HG02840 (cell line): Measurements from ENCODE around the gene NBEA.
"Not testable (repeated sequence)": the region's sequence is repeated elsewhere in the genome, so short reads cannot be mapped to it uniquely, and the experiment has no call there.

ENCODE experiments used
- ATAC-seq: cut with Tn5 transposase; IDR thresholded peaks from one replicate; pipeline ENCODE4 v1.9.1; 2021; ENCODE audit warnings: mild to moderate bottlenecking, moderate library complexity, moderate number of reproducible peaks; ENCODE audit not compliant: unreplicated experiment, low FRiP score

Gene NBEA

DNA sequence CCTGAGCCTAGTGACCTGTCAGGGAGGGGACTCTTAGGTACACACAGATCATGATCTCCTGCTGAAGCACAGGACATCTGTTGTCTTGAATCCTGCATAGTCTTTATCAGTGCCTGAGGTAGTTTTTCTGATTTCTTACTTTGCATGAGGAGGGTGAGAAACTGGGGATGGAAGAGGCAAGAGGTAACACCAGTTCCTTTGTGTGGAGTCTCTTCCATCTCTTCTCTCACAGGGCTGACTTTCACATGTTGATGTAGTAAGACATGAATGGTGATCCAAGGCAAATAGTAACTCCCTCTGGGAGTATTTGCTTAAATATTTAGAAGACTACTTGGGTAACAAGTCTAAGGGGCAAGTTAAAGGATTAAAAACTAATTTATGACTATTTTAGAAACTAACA lies 9.5 kb downstream of the NBEA start:
- ATAC-seq, result no peak

DNA sequence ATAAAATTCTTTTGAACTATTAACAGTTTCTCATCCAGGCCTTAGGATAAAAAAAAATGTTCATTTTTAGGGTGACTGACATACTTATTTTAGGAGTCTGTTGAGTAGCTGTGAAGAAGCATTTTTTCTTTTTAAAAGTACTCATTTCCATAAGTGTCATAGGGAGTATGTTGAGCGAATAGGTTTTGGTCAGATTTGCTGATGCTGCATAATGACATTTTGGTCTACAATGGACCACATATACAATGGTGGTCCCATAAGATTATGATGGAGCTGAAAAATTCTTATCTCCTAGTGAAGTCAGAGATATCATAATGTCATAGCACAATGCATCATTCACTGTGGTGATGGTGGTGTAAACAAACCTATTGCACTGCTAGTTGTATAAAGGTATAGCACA lies 17.4 kb downstream of the NBEA start:
- ATAC-seq, result no peak

- no peak for ATAC-seq
These were observed 22.5 kb downstream of the NBEA start for GRCh38 chr13:34964558-34964957.

GRCh38 chr13:34967851-34968562 lies 25.9 kb downstream of the NBEA start:
- ATAC-seq, result no peak

- not testable (repeated sequence) for ATAC-seq
These were observed 27.5 kb downstream of the NBEA start for GRCh38 chr13:34969539-34969938.

GRCh38 chr13:34970961-34971360 lies 28.9 kb downstream of the NBEA start:
- ATAC-seq, result no peak

DNA sequence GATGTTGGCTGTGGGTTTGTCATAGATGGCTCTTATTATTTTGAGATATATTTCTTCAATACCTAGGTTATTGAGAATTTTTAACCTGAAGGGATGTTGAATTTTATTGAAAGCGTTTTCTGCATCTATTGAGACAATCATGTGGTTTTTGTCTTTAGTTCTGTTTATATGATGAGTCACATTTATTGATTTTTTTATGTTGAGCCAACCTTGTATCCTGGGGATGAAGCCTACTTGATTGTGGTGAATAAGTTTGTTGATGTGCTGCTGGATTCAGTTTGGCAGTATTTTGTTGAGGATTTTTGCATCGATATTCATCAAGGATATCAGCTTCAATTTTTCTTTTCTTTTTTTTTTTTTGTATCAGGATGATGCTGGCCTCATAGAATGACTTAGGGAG lies 29.4 kb downstream of the NBEA start:
- ATAC-seq, result no peak

DNA sequence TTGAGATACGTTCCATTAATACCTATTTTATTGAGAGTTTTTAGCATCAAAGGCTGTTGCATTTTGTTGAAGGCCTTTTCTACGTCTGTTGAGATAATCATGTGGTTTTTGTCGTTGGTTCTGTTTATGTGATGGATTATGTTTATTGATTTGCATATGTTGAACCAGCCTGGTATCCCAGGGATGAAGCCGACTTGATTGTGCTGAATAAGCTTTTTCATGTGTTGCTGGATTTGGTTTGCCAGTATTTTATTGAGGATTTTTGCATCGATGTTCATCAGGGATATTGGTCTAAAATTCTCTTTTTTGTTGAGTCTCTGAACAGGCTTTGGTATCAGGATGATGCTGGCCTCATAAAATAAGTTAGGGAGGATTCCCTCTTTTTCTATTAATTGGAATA lies 43.1 kb downstream of the NBEA start:
- ATAC-seq, result not testable (repeated sequence)

- no peak for ATAC-seq
These were observed 46.3 kb downstream of the NBEA start for GRCh38 chr13:34988330-34988791.

GRCh38 chr13:34990399-34991214 lies 48.5 kb downstream of the NBEA start:
- no peak for ATAC-seq

GRCh38 chr13:34993470-34993869 lies 51.4 kb downstream of the NBEA start:
- no peak for ATAC-seq

DNA sequence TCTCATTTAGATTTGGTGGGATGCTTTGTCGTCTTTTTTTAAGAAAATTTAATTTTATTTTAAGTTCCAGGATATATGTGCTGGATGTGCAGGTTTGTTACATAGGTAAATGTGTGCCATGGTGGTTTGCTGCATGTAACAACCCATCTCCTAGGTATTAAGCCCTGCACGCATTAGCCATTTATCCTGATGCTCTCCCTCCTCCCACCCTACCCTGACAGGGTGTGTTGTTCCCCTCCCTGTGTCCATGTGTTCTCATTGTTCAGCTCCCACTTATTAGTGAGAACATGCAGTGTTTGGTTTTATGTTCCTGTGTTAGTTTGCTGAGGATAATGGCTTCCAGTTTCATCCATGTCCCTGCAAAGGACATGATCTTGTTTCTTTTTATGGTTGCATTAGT lies 61.7 kb downstream of the NBEA start:
- not testable (repeated sequence) for ATAC-seq

DNA sequence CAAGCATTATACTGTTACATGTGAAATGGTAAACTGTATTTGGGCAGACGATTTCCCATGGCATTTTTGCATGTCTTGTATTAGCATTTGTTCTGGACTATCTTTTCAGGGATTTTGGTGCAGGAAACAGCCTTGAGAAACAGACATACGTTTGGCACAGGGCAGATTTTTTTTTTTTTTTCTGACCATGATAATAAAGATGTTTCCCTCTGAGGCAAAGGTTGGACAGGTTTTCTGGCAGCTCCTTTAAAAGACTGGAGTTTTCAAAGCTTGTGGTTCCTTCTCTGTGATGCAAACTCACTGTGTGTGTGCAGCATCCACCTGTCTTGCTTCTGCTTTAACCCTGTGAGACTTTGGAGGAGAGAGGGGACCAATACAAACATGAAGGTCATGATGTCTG lies 63.0 kb downstream of the NBEA start:
- ATAC-seq, result no peak

GRCh38 chr13:35014606-35015213 lies 72.6 kb downstream of the NBEA start:
- no peak for ATAC-seq

- no peak for ATAC-seq
These were observed 74.5 kb downstream of the NBEA start for GRCh38 chr13:35016362-35017112.

DNA sequence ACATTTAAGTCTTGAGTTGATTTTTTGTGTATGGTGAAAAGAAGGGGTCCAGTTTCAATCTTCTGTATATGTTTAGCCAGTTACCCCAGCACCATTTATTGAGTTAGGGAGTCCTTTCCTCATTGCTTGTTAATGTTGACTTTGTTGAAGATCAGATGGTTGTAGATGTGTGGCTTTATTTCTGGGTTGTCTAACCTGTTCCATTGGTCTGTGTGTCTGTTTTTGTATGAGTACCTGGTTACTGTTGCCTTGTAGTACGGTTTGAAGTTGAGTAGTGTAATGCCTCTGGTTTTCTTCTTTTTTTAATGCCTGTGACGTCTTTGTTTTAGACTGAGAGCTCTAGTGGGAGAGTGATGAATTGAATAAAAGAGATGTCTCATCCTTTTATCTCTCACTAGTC lies 83.2 kb downstream of the NBEA start:
- no peak for ATAC-seq

- ATAC-seq, result no peak
These were observed 86.3 kb downstream of the NBEA start for GRCh38 chr13:35028338-35028867.

DNA sequence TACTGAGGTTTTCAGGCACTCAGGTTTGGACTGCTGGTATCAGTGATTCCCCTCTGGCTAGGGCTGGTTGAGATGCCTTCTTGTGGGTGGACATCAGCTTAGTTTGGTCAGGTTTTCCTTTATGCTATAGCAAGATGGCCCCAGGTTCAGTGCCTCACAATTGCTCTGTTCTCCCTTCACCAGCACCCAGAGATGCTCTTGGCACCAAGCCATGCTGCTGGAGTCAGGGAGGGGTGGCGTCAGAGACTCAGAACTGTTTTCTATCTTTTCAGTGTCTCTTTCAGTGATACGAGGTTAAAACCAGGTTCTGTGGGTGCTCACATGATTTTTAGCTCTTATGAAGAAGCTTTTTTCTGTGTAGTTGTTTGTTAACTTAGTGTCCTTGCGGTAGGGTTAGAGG lies 96.9 kb downstream of the NBEA start:
- no peak for ATAC-seq

DNA sequence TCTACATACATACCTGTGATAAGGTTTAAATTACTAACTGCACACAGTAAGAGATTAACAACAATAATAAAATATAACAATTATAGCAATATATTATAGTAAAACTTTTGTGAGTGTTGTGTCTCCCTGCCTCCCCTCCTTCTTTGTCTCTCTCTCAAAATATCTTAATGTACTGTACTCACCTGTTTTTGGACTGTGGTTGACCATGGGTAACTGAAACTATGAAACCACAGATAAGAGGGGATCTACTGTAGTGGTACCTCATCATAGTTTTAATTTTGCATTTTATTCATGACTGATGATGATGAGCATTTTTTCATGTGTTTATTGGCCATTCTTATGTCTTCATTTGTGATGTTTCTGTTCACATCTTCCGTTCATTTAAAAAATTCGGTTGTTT lies 104.5 kb downstream of the NBEA start:
- ATAC-seq, result no peak

GRCh38 chr13:35055705-35056104 lies 113.6 kb downstream of the NBEA start:
- ATAC-seq, result no peak
